NB4 (cell line): ENCODE data around the gene ALDH3A2.

Experiments
- DNase-seq: peaks from one replicate; pipeline ENCODE4 v3.0.0; 2010; ENCODE audit warnings: low read depth
- H3K4me3 ChIP-seq: one replicate; pipeline ENCODE4 v1.5.1; 2011; ENCODE audit warnings: mild to moderate bottlenecking, low read depth, low read length, moderate library complexity
- CTCF ChIP-seq: IDR thresholded peaks from one replicate; pipeline ENCODE4 v1.5.1; 2012; ENCODE audit warnings: low read depth, low read length
- MAX ChIP-seq: IDR thresholded peaks from 2 replicates; pipeline ENCODE4 v1.6.1; 2011; ENCODE audit warnings: low read depth, low read length
- MYC ChIP-seq: IDR thresholded peaks from 2 replicates; pipeline ENCODE4 v1.6.1; 2011; ENCODE audit warnings: low read depth, low read length
- POLR2A ChIP-seq: IDR thresholded peaks from 2 replicates; pipeline ENCODE4 v1.6.1; 2011; ENCODE audit warnings: mild to moderate bottlenecking; ENCODE audit not compliant: insufficient read length; ENCODE audit errors: extremely low read depth

Gene ALDH3A2

GRCh38 chr17:19670908-19671307 lies 22.4 kb downstream of the ALDH3A2 start:
- H3K4me3 ChIP-seq = no peak overlapping the region
- TF ChIP-seq MYC (no peak), CTCF (no peak), MAX (no peak)
- DNase-seq = no peak

- TF ChIP-seq MYC (no peak), POLR2A (no peak), CTCF (no peak), MAX (no peak)
- H3K4me3 ChIP-seq = no peak overlapping the region
- no peak for DNase-seq
Measured at GRCh38 chr17:19671433-19671832, 22.9 kb downstream of the ALDH3A2 start.

GRCh38 chr17:19672009-19672750 lies 23.6 kb downstream of the ALDH3A2 start:
- TF ChIP-seq MYC = no peak
- TF ChIP-seq CTCF = no peak
- TF ChIP-seq POLR2A = no peak
- no peak for TF ChIP-seq MAX
- no peak overlapping the region for H3K4me3 ChIP-seq
- no peak for DNase-seq

GRCh38 chr17:19673623-19674022 lies 25.1 kb downstream of the ALDH3A2 start:
- no peak for TF ChIP-seq MYC
- no peak for TF ChIP-seq MAX
- no peak for TF ChIP-seq CTCF
- TF ChIP-seq POLR2A = no peak
- no peak for DNase-seq
- no peak overlapping the region for H3K4me3 ChIP-seq

- TF ChIP-seq CTCF (no peak), POLR2A (no peak), MAX (no peak), MYC (no peak)
Measured at GRCh38 chr17:19676896-19677295, 28.3 kb downstream of the ALDH3A2 start.

More at GRCh38 chr17:19676896-19677295, 28.3 kb downstream of the ALDH3A2 start:
- no peak for DNase-seq
- H3K4me3 ChIP-seq = no peak overlapping the region
